Stimulated activated CD4-positive, alpha-beta T cell treated with anti-CD3 and anti-CD28 coated beads, Interleukin-1b, Interleukin-23, amount 100 ng/mL, for 48 hours (primary cell): Measurements from ENCODE around the gene PSMC3.

Experiments used
- DNase-seq: peaks from one replicate; pipeline ENCODE4 v3.0.0-alpha.2; 2020

PSMC3 gene

DNA sequence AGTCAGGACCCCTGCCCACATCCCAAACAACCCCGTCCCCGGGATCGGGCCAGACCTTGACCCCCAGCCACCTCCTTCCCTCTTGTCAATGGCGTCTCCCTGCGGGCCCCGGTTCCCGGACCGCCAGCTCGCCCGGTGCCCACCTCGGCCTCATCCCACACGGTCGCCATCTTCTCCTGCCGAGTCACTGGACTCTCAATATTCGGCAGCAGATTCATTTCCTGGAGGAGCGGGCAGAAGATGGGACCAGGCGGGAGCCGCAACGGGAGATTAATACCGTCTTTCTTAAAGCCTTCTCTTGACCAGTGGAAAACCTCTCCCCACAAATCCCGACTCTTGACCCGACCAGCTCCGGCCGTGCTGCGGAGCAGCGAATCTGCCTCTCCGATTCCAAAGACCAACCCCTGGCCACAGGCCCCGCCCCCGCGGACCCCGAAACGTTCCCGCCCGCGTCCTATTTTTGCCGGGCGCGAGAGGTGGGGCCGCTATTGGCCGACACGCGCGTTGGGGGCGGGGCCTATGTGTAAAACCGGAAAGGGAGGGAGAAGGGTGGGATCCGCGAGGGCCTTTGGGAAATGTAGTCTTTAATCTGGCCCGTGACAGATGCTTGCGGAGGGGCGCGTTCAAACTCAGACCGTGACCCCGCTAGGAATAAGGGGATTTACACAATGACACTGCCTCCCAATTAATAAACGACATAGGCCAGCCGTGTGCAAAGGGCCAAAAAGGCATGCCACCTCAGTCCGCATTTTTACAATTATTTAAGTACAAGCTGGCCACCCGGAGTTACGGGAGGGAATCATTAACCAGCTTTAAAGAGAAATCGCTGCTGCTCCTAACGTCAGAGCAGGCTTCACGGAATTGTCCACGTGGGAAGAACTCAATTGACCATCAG is at the start of gene PSMC3:
PSMC3 (minus strand) TSS at position 378 of the 895 bp plus-strand sequence; CDS start at position 218, 160 bp downstream.
- DNase-seq: peak; percentile 99

DNA sequence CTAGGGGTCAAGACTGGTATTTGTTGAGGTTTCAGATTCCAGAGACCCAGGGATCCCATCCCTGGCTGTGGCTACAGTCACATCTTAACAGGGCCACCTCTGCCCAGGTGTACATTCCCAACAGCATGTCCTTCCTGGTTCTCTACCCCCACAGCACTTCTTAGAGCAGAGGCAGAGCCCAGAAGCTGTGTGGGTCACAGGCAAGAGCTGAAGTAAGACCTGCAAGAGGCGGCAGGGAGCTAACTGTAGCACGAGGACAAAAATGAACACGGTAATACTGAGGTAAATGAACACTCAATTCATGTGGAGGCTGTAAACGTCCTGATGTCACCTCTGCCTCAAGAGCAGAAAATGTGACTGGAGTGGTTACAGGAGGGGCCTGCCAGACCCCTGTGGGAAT is 44.4 kb upstream of the PSMC3 start:
- DNase-seq: no peak

DNA sequence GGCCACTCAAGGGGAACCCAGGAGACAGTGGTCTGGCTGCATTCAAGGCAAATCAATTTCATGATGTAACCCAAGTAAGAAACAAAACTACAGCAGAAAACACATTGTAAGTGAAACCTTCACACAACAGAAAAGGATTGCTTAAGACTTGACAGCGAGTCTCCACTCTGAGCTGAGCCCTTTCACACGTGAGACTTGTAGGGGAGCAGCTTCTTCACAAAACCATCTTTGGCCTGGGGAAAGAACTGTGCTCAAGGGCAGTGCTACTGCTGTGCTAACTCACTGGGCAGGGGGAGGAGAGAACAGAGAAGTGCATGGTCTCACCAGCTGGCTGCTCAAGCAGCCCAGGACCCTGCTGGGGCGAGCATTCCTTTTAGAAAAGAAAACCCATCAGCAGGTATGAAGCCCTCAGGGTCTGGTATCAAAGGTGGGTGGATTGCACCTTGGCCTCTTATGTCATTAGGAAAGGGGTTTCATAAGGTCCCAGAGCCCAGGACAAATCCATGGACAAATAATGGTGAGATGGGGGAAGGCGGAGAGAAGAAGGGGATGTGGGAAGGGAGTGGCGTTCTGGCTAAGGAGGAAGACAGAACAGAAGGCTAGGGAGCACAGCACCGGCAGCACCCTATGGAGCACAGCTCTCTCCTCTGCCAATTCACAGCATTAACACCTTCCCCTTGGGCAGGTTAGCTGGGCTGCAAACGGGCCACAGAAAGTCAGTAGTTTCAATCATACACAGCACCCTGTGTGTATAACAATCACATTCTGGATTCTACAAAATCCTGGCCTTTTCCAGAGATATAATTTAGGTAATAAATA is 43.3 kb upstream of the PSMC3 start:
- no peak for DNase-seq

DNA sequence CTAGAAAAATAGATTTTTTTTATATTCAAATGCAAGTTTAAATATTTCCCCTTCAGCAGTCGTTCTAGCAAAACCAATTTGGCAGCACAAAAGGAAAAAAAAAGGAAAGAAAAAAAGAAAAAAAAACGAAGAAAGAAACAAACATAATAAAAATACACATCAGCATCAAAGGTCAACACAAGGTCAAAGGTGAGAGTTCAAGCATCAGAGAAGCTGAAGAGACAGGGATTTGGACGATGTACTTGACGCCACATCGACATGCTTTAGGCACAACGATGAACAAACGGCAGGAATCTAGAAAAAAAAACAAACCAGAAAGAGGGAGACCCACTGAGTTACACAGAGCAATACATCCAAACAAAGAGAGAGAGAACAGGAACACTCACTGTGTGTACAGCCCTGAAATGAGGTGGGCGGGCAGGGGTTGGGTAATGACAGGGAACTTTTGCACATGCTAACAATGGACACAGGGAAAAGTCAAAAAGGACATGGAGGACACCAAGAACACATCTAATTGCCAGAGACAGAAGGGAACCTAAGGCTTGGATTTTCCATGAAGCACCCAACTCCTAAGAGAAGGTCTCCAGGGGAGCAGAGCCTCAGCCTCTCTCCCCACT is 42.5 kb upstream of the PSMC3 start:
- DNase-seq: no peak

DNA sequence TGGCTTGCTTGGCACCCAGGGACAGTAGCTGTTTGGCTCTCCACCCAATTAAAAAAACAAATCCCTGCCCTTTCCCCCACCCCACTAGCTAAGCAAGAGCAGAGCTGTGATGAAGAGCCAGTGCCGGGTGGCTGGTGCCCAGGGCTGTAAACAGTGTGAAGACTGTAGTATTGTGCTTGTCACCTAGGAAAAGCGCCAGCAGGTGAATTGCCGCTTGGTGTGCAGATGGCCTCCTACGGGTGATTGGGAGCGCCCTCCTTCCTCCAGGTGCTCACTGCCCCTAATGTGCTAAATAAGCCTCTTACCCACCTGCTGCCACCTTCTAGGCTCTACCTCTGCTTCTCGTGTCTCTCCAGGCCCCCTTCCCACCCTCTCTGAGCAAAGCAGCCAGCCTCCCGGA is 41.1 kb upstream of the PSMC3 start:
- DNase-seq: no peak

DNA sequence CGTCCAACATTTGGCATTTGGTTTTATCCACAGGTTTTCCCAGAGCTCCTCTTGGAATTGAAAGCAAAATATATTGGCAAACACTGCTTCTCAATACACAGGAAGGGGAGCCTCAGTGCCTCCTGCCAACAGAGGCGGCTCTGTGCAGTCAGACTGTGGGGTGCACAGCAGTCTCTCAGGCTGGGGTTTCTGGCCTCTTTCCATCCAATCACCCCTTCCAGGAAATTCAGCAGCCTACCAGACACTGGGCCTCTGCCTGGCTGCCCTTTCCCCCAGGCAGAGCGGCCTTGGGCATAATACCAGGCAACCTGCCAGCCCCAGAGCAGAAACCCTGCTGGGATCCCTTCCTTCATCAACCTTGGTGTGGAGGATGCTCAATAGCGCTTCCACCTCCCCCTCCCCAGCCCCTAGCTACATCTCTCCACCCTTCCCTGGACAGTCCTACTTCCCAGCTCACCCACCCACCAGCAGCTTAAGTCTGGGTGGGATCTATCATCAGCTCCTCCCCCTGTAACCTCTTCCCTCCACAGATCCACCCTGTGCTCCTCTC is 40.5 kb upstream of the PSMC3 start:
- DNase-seq: no peak

DNA sequence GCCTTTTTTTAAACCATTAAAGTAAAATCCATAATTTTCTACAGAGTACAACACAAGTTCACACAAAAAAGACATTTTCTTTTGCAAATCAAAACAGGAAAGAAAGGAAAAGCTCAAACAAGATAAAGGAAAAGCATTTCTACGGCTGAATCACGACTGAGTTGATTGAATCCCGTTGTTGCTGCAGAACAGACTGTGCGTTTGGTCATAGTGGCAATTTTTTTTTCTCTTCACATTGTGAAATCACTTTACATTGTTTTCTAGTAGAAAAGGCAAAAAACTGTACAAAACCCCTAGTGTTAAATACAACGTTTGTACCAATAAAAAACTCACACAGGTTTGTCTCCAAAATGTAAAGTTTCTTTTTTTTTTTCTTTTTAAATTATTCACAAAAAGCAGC is 40.0 kb upstream of the PSMC3 start:
- no peak for DNase-seq

DNA sequence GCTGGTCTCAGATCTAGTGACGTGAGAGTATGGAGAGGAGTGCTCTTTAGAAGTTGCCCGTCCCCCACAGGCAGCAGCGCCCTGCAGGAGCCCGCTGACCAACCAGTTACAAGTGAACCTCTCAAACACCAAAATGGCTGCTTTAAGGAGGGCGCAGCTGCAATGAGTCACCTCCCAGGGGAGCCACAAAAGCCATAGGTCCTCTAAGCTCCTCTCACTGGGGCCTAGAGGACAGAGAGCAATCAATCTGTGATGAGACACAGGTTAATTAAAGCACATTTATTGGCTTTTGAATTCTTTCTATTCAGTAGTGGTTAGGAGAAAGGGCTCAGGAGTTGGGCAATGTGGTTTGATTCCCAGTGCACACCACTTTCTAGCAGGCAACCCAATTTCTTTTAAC is 38.2 kb upstream of the PSMC3 start:
- DNase-seq: no peak

DNA sequence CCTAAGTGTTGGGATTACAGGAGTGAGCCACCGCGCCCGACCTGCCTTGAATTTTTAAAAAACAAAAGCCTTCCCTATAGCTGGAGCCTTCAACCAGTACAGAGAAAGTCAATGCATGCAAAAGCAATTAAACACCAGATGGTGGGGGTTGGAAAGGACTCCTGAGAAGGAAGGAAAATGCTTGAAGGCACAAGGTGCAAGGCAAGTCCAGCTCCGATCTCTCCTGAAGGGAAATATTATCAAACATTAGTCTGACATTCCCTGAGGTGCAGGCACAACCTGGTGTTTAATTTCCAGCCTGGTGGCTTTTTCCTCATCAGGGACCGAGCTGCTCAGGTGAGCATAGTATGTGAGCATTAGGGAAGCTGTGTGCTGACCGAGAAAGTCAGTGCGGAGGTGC is 35.6 kb upstream of the PSMC3 start:
- DNase-seq: no peak

DNA sequence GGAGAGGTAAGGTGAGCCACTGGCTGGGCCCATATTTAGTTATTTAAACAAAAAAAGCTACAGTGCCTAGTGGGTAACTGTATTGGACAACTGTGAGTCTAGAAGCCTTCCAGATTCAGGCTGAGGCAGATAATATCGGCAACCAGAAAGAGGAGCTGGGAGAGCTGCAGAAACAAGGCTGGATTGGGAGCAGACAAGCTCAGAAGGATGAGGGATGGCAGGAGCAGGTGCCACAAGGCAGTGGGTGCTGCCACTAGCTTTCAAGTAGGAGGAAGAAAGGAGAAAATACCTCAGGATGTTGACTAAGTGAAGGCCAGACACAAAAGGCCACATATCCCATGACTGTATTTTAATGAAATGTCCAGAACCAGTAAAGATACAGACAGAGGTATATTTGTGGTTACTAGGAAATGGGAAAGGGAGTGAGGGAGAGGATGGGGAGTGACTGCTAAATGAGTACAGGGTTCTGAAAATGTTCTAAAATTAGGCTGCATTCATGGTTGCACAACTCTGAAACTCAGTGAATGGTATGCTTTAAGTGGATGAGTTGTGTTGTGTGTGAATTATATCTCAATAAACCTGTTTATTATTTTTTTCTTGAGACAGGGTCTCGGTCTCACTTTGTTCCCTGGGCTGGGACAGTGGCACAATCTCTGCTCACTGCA is 34.5 kb upstream of the PSMC3 start:
- no peak for DNase-seq

DNA sequence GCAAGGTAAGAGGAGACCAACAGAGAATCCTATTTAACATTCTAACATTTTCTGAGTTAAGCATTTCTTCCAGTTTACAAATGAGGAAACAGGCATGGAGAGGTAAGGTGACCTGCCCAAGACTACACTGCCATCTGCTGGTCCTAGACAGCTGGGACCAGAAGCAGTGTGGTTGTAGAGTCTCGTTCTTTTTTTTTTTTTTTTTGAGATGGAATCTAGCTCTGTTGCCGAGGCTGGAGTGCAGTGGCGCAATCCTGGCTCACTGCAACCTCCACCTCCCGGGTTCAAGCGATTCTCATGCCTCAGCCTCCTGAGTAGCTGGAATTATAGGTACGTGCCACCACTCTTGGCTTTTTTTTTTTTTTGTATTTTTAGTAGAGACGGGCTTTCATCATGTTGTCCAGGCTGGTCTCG is 28.0 kb upstream of the PSMC3 start:
- peak; percentile 66 for DNase-seq

DNA sequence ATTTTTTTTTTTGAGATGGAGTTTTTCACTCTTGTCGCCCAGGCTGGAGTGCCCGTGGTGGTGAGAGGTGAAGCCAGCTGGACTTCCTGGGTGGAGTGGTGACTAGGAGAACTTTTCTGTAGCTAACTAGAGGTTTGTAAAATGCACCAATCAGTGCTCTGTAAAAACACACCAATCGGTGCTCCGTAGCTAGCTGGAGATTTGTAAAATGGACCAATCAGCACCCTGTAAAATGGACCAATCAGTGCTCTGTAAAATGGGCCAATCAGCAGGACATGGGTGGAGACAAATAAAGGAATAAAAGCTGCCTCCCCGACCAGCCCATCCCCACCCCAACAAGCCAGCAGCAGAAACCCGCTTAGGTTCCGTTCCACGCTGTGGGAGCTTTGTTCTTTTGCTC is 27.1 kb upstream of the PSMC3 start:
- DNase-seq: no peak

DNA sequence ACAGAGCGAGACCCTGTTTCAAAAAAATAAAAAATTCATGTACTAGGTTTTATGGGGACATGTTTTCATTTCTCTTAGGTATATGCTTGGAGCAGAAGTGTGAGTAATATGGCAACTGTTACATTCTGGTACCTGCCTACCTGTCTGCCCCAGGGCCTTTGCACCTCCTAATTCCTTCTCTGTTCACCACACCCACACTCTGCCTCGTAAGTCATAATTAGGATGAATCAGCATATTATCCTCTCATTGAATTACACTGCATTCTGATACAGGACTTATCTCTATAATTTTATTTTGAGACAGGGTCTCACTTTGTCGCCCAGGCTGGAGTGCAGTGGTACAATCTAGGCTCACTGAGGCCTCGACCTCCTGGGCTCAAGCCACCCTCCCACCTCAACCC is 25.8 kb upstream of the PSMC3 start:
- DNase-seq: no peak

DNA sequence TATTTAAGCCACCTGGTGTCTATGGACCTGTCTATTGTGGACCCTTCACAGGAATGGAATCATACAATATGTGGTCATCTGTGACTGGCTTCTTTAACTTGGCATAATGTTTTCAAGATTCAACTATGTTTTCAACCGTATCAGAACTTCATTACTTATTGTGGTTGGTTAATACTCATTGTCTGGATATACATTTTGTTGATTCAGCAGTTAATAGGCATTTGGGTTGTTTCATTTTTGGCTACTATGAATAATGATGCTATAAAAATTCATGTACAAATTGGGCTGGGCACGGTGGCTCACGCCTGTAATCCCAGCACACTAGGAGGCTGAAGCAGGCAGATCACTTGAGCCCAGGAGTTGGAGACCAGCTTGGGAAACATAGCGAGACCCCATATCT is 25.2 kb upstream of the PSMC3 start:
- no peak for DNase-seq

DNA sequence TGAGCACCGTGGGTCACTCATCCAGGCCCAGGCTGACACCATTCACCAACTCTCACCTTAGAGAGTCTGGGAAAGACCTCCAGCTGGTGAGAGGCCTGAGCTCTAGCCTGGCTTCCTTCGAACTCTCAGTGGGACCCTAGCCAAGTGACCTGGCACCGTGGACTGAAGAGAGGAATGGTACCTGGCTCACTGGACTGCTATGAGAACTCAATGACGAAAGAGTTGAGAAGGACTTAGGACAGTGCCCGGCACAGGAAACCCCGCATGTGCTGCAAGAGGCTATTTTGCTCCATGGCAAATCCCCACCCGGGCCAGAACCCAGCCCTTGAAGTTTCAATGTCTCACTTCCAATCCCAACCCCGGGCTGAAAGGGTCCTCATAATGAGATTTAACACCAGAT is 23.3 kb upstream of the PSMC3 start:
- no peak for DNase-seq

DNA sequence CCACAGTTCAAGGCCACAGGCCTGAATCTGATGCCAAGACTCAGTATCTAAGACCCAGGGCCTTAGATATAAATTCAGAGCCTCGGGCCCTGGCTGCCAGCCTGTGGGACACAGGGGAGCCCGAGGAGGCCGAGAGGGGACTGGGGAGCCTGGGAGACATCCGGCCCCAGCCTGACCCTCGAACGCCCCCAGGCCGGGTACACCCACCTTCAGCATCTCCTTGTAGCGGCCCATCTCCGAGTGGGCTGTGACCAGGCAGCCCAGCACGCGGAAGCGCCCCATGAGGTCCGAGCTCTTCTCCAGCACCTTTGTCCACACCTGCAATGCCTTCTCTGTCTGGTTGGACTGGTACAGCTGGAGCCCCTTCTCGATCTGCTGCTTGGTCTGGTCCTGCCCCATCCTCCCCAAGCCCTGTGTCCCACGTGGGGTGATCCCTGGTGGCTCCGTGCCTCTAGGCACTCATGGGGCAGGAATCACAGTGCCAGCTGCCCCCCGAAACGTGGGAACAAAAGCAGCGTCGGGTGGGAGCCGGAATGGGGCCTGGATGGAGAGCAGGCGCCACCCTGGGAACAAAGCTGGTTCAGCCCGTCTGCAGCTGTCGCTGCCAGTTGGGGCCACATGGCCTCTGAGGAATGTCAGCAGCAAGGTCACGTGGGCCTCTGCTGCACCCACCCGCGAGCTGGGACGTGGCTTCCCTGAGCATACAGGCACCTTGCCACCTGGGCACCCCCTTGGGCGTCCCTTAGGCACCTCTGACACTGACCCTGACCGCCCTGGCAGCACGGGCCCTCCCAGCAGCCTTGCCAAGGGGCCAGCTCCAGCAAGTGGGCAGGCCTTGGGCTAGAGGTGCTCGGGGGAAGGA is 22.6 kb upstream of the PSMC3 start, which contains the start of gene RAPSN:
RAPSN (minus strand) TSS at position 571 of the 862 bp plus-strand sequence; CDS start at position 399, 172 bp downstream.
- DNase-seq: no peak

DNA sequence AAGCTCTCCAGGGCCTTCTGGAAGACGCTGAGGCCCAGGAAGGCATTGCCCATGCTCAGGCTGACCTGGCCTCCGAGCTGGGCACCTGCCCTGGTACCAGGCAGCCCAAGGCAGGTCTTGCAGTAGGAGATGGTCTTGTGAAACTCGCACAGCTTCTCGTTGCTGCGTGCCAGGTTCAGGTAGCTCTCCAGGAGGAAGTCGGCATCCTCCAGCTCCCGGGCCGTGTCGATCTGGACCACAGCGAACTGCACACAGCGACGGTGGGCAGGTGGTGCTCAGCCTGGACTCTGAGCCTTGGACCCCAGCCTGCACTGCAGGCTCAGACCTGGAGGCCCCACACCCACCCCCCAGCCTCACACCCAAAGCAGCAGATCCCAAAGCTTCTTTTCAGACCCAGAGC is 21.7 kb upstream of the PSMC3 start:
- no peak for DNase-seq

DNA sequence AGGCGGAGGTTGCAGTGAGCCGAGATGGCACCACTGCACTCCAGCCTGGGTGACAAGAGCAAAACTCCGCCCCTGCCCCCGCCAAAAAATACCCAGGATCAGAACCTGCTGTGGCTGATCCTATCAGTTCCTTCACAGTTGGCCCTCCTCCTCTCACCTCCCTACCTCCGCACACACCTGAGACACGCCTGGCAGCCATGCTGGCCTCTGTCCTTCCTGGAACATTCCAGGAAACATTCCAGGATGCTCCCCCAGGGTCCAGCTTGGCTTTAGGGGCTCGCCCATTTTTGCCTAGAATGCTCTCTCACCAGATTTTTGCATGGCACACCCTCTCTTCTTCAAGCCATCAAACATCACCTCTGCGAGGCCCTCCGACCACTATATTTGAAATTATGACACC is 20.6 kb upstream of the PSMC3 start:
- no peak for DNase-seq

DNA sequence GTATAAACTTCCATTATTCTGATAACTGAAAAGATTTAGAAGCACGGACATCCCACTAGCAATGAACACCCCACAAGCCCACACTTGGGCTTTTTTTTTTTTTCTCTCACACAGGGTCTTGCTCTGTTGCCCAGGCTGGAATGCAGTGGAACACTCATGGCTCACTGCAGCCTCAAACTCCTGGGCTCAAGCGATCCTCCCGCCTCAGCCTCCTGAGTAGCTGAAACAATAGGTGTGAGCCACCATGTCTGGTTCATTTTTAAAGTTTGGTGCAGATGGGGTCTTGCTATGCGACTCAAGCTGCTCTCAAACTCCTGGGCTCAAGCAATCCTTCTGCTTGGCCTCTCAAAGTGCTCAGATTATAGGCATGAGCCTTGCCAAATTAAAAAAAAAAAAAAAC is 19.6 kb upstream of the PSMC3 start:
- no peak for DNase-seq

DNA sequence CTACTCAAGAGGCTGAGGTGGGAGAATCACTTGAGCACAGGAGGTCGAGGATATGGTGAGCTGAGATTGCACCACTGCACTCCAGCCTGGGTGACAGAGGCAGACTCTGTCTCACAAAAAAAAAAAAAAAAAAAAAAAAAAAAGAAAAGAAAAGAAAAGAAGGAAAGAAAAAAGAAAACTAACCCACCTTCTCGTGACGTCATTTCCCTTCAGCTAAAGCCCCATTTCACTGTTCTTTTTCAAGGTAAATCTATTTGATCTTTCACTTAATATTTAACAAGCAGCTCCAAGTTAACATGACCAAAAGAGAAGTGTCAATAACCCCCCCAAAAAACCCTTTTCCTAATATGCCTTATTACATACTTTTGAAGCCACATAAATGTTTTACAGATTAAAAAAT is 17.6 kb upstream of the PSMC3 start:
- DNase-seq: no peak

DNA sequence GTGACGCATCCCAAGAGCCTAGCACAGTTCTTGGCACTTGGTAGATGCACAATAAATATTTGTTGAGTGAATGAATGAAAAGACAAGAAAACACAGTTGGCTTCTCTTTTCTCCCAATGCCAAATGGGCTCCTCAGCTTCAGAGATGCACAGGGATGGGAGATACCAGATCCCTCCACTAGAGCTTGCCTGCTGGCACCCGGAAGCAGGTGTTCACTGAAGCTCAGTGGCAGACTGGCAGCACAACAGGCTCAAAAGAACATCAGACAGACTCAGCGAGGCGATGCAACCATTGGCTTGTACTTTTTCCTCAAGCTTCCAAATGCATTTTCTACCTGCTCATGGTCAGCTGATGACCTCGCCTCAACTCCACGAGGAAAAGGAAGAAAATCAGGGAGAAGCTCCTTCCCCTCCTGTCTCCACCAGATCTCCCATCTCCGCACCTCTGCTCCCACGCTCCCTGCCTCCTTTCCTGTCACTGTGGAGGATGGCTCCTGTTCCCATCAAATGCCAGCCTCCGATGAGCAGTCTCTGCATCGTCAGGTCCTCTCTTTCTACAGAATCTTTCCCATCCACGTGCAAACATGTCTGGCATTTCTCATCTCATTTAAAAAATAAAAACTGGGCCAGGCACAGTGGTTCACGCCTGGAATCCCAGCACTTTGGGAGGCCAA is 16.9 kb upstream of the PSMC3 start:
- DNase-seq: no peak
